Measurements from ENCODE around the gene HCN4.

DNA sequence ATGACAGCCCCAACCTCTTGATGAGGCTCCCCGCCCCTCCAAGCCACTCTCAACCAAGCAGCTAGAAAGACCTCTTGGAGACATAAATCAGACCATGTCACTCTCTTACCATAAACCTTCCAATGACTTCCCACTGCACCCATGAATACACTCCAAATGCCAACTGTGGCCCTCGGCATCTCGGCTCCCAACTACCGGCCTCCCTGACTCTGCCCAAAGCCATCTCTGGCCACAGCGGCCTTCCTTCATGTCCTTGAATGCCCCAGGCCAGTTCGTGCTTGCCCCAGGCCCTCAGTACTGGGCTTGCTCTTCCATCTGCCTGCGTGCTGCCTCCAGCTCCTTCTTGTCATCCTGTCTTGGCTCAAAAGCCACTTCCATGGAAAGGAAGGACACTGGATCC is 32.0 kb downstream of the HCN4 start:
- TF ChIP-seq CTCF (IDR thresholded peaks at IDR 0.05 in 4 of 5, conservative IDR thresholded peaks at IDR 0.05 in 1 of 5) = no peak
- no peak for TF ChIP-seq POLR2A (IDR thresholded peaks at IDR 0.05)
